OCI-LY3 (cell line): Measurements from ENCODE around the gene SFTA2.

Experiments
- EZH2phosphoT487 ChIP-seq: fragments of 200-600 bp; shearing (Covaris generic); IDR thresholded peaks from 2 replicates; pipeline ENCODE4 v1.6.1; 2018; ENCODE audit warnings: antibody characterized with exemption, mixed run types, low read depth
- TF ChIP-seq, protein P1 (sequence below): fragments of 200-600, 300-600 bp; sonication (generic); IDR thresholded peaks from 2 replicates; pipeline ENCODE4 v1.5.1; 2014; ENCODE audit warnings: antibody characterized with exemption, low read length, low read depth

GRCh38 chr6:30896541-30896940, 35.4 kb downstream of the SFTA2 start:
- TF ChIP-seq, protein P1, sequence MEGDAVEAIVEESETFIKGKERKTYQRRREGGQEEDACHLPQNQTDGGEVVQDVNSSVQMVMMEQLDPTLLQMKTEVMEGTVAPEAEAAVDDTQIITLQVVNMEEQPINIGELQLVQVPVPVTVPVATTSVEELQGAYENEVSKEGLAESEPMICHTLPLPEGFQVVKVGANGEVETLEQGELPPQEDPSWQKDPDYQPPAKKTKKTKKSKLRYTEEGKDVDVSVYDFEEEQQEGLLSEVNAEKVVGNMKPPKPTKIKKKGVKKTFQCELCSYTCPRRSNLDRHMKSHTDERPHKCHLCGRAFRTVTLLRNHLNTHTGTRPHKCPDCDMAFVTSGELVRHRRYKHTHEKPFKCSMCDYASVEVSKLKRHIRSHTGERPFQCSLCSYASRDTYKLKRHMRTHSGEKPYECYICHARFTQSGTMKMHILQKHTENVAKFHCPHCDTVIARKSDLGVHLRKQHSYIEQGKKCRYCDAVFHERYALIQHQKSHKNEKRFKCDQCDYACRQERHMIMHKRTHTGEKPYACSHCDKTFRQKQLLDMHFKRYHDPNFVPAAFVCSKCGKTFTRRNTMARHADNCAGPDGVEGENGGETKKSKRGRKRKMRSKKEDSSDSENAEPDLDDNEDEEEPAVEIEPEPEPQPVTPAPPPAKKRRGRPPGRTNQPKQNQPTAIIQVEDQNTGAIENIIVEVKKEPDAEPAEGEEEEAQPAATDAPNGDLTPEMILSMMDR, result no peak
- TF ChIP-seq EZH2phosphoT487, result no peak
